Gastrocnemius medialis (tissue), 4 donors: ENCODE measurements around the gene NAPSA.
A peak's percentile ranks its signal among the peaks of the same experiment; 100 is the strongest.

Experiments used
- POLR2A ChIP-seq, 2 donors: fragments of 450-650 bp; IDR thresholded peaks; one replicate each; pipeline ENCODE4 v1.6.1; 2017; ENCODE audit warnings: antibody characterized with exemption in 2 of 2, mild to moderate bottlenecking in 2 of 2, moderate library complexity in 2 of 2
- TF ChIP-seq, protein P1 (sequence below), 5 experiments: fragments of 450-650 bp in 3 of 5; fragments of 200-600 bp in 2 of 5; sonication (generic) in 2 of 5; IDR thresholded peaks in 4 of 5; conservative IDR thresholded peaks in 1 of 5; 1 replicate in 4 of 5; 2 replicates in 1 of 5; pipeline ENCODE4 v1.5.1; 2016 to 2019; ENCODE audit warnings: antibody characterized with exemption in 5 of 5, mild to moderate bottlenecking in 3 of 5, moderate library complexity in 3 of 5

DNA sequence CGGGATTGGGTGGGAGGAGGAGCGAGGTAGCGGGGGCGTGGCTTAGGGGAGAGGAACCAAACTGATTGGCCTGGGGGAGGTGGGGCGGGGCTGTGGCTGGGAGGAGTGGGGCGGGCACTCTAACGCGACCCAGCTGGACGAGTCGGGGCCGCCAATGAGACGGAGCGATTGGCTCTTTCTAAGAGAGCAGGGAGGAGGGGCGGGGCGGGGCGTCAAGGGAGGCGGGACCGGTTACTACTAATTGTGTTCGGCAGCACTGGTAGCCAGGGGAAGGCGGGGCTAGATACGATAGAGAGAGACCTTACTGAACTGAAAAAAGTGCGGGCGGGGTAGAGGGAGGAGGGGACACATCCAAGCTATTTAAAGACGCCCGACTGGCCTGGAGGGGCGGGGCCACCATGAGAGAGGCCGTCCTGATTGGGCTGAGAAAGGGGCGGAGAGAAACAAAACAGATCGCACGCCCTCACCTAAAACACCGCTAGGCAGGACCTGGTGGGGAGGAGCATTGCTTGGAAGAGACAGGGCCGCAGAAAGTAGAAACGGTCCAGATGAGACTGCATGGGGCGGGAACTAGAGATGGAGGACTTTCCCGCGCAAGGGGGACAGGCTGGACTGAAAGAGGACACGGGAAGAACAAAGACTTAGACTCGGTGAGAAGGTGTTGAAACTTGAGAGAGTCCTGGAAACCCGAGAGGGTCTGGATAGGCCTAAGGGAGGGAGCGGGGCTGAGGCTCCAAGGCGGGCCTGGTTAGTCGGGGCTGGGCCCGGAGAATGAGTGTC lies 36.1 kb downstream of the NAPSA start, which contains the start of gene KCNC3:
- TF ChIP-seq, protein P1, sequence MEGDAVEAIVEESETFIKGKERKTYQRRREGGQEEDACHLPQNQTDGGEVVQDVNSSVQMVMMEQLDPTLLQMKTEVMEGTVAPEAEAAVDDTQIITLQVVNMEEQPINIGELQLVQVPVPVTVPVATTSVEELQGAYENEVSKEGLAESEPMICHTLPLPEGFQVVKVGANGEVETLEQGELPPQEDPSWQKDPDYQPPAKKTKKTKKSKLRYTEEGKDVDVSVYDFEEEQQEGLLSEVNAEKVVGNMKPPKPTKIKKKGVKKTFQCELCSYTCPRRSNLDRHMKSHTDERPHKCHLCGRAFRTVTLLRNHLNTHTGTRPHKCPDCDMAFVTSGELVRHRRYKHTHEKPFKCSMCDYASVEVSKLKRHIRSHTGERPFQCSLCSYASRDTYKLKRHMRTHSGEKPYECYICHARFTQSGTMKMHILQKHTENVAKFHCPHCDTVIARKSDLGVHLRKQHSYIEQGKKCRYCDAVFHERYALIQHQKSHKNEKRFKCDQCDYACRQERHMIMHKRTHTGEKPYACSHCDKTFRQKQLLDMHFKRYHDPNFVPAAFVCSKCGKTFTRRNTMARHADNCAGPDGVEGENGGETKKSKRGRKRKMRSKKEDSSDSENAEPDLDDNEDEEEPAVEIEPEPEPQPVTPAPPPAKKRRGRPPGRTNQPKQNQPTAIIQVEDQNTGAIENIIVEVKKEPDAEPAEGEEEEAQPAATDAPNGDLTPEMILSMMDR (IDR thresholded peaks at IDR 0.05 in 4 of 5, conservative IDR thresholded peaks at IDR 0.05 in 1 of 5): no peak
- peak; percentile 86 for TF ChIP-seq POLR2A (IDR thresholded peaks at IDR 0.05)
